Fibroblast of lung (primary cell): ENCODE data around the gene CGNL1. TPM values are rescaled to one million over a fixed set of nuclear protein-coding genes. Genes with fewer than 3 reads are reported as not detected.
A peak's percentile ranks its signal among the peaks of the same experiment; 100 is the strongest.

ENCODE experiments used
- DNase-seq, 2 donors: peaks; one replicate each; pipeline versions ENCODE4 v3.0.0 to v3.0.0-alpha.2; 2010; ENCODE audit warnings: low read depth in 2 of 2
- H2AFZ ChIP-seq: 2 replicates; pipeline ENCODE4 v1.5.1; 2012; ENCODE audit warnings: low read length, control low read depth, inconsistent platforms
- H3K27ac ChIP-seq: 2 replicates; pipeline ENCODE4 v1.5.1; 2011; ENCODE audit warnings: low read length, control low read depth; ENCODE audit not compliant: insufficient read depth
- H3K27me3 ChIP-seq: 2 replicates; pipeline ENCODE4 v1.5.1; 2011; ENCODE audit warnings: mild to moderate bottlenecking, low read length; ENCODE audit not compliant: control insufficient read depth, insufficient read depth
- H3K36me3 ChIP-seq: 2 replicates; pipeline ENCODE4 v1.5.1; 2011; ENCODE audit warnings: low read length; ENCODE audit not compliant: control insufficient read depth, insufficient read depth
- H3K4me1 ChIP-seq: 2 replicates; pipeline ENCODE4 v1.5.1; 2011; ENCODE audit warnings: low read length; ENCODE audit not compliant: control insufficient read depth, insufficient read depth; ENCODE audit errors: extremely low read depth
- H3K4me2 ChIP-seq: 2 replicates; pipeline ENCODE4 v1.5.1; 2011; ENCODE audit warnings: low read length, control low read depth; ENCODE audit not compliant: insufficient read depth; ENCODE audit errors: extremely low read depth
- H3K4me3 ChIP-seq, 4 experiments: fragments of 200-600 bp in 1 of 4; sonication (generic) in 1 of 4; replicated peaks in 1 of 4; 2 replicates each; pipeline ENCODE4 v1.5.1; 2011 to 2016; ENCODE audit warnings: low read length in 4 of 4, low read depth in 3 of 4, mild to moderate bottlenecking in 3 of 4, control low read depth in 2 of 4, inconsistent platforms in 1 of 4, mixed read lengths in 1 of 4; ENCODE audit not compliant: insufficient read depth in 1 of 4; ENCODE audit errors: control extremely low read depth in 1 of 4
- H3K79me2 ChIP-seq: 2 replicates; pipeline ENCODE4 v1.5.1; 2012; ENCODE audit warnings: mild to moderate bottlenecking, low read length, inconsistent platforms; ENCODE audit not compliant: control insufficient read depth, insufficient read depth
- H3K9ac ChIP-seq: 2 replicates; pipeline ENCODE4 v1.5.1; 2011; ENCODE audit warnings: mild to moderate bottlenecking, low read length, control low read depth; ENCODE audit not compliant: insufficient read depth
- H3K9me3 ChIP-seq: 2 replicates; pipeline ENCODE4 v1.5.1; 2012; ENCODE audit warnings: low read depth, low read length; ENCODE audit not compliant: control insufficient read depth, insufficient read depth
- H4K20me1 ChIP-seq: 2 replicates; pipeline ENCODE4 v1.5.1; 2011; ENCODE audit warnings: low read length; ENCODE audit not compliant: control insufficient read depth, insufficient read depth; ENCODE audit errors: extremely low read depth
- EZH2 ChIP-seq: IDR thresholded peaks from 2 replicates; pipeline ENCODE4 v1.5.1; 2012; ENCODE audit warnings: low read length, control low read depth, mild to moderate bottlenecking; ENCODE audit errors: missing control alignments
- polyA plus RNA-seq, 2 donors: library from polyadenylated mRNA; depleted of rRNA in 1 of 2; stranded (reverse) in 1 of 2; unstranded in 1 of 2; fragments of >200 nt; gene quantifications; 2 replicates each; pipeline ENCODE4 v1.2.1, GENCODE V29; 2011 to 2012; ENCODE audit warnings: missing spikeins in 1 of 2
- total RNA-seq: library from RNA; depleted of rRNA; stranded (reverse); fragments of >200 nt; gene quantifications from 2 replicates; pipeline ENCODE4 v1.2.1, GENCODE V29; 2014
- TF ChIP-seq, protein P1 (sequence below), 2 donors: IDR thresholded peaks in 1 of 2; conservative IDR thresholded peaks in 1 of 2; 1 replicate in 1 of 2; 2 replicates in 1 of 2; pipeline ENCODE4 v1.5.1; 2011 to 2012; ENCODE audit warnings: low read length in 2 of 2, control low read depth in 1 of 2, inconsistent platforms in 1 of 2, low read depth in 1 of 2, mild to moderate bottlenecking in 1 of 2

The CGNL1 gene
- total and polyA plus RNA-seq, 2 donors (not counting 1 experiment from before 2014, with no cell fraction given), result 0.18 to 6.1 TPM

DNA sequence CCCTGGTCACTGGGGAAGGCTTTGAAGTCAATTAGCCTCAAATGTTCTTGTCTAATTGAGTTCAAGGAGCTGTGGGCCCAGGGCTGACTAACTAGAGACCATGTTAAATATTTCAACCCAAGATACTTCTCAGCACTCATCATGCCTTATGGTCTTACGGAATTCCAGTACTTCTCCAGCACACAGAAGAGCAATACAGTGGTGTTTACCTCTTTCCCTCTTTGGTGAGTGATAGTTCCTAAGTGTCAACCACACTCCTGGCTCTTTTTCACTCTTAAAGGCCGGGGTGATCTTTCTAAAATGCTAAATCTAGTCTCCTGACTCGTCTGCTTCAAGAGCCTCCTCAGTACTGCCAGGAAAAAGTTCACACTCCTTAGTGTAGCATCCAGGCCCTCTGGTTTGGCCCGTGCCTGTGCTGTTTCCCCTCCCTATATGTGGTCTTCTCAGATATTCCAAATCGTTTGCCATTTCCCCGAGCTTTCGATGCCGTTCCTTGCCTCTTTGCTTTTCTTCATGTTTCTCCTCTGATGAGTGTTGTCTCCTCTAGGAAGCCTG is 220.1 kb downstream of the CGNL1 start:
- Histone ChIP-seq H3K27ac (no peak overlapping the region), H3K9ac (no peak overlapping the region), H3K4me3 (no peak overlapping the region), H3K27me3 (peaks cover 13% of the 10 kb centered on the region), H3K79me2 (no peaks in the 10 kb centered on the region), H2AFZ (no peak overlapping the region), H3K4me2 (no peak overlapping the region), H3K4me1 (no peaks in the 10 kb centered on the region), H4K20me1 (no peaks in the 10 kb centered on the region), H3K9me3 (no peaks in the 10 kb centered on the region), H3K36me3 (no peaks in the 10 kb centered on the region)
- TF ChIP-seq, protein P1, sequence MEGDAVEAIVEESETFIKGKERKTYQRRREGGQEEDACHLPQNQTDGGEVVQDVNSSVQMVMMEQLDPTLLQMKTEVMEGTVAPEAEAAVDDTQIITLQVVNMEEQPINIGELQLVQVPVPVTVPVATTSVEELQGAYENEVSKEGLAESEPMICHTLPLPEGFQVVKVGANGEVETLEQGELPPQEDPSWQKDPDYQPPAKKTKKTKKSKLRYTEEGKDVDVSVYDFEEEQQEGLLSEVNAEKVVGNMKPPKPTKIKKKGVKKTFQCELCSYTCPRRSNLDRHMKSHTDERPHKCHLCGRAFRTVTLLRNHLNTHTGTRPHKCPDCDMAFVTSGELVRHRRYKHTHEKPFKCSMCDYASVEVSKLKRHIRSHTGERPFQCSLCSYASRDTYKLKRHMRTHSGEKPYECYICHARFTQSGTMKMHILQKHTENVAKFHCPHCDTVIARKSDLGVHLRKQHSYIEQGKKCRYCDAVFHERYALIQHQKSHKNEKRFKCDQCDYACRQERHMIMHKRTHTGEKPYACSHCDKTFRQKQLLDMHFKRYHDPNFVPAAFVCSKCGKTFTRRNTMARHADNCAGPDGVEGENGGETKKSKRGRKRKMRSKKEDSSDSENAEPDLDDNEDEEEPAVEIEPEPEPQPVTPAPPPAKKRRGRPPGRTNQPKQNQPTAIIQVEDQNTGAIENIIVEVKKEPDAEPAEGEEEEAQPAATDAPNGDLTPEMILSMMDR (conservative IDR thresholded peaks at IDR 0.05 in 1 of 2, IDR thresholded peaks at IDR 0.05 in 1 of 2; ENCODE audit: low read depth in 1 of 2, low read length in 2 of 2), result no peak
- no peak for TF ChIP-seq EZH2
- DNase-seq, result no peak

DNA sequence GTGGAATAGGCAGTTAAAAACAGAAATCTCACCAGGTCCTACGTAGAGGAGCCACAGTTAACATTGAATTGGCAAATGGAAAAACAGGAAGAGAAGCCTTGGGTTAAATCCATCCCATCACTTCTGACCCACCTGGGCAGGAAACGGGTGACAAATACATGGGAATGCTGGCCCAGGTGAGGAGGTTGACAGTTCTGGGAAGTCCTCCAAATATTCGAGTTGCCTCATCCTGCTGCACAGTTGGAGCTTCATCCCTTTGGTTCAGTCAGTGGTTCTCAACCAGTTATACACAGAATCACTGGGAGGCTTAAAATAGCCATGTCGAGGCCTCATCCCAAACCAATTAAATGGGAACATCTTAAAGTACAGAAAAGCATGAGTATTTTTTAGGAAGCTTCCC is 220.7 kb downstream of the CGNL1 start:
- peak in 1 of 2 donors; percentile 3 for DNase-seq
- Histone ChIP-seq H3K9me3 (no peaks in the 10 kb centered on the region), H3K27ac (no peak overlapping the region), H3K4me3 (no peak overlapping the region), H3K27me3 (peaks cover 13% of the 10 kb centered on the region), H2AFZ (no peak overlapping the region), H3K4me2 (no peak overlapping the region), H4K20me1 (no peaks in the 10 kb centered on the region), H3K4me1 (no peaks in the 10 kb centered on the region), H3K79me2 (no peaks in the 10 kb centered on the region), H3K9ac (no peak overlapping the region), H3K36me3 (no peaks in the 10 kb centered on the region)
- TF ChIP-seq EZH2, result no peak
- TF ChIP-seq, protein P1 (conservative IDR thresholded peaks at IDR 0.05 in 1 of 2, IDR thresholded peaks at IDR 0.05 in 1 of 2; ENCODE audit: low read depth in 1 of 2, low read length in 2 of 2), result no peak

DNA sequence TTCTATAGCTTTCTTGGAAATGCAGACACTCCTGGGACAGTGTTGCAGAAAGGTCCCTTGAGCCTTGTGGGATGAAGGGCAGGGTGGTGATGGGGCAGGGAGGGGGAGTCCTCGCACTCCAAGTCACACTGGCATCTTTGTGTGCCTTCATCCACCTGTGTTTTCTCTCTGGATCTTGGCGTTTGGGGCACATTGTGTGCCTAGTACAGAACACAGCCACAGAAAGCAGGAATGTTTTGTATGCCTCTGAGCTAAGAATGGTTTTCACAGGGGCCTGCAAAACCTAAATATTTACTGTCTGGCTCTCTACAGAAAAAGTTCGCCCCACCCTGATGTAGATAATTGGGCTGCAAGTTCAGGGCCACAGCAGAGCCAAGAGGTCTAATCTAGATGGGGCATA is 221.1 kb downstream of the CGNL1 start:
- H3K4me1 ChIP-seq, result no peaks in the 10 kb centered on the region
- H3K4me3 ChIP-seq, result no peak overlapping the region
- peaks cover 12% of the 10 kb centered on the region for H3K27me3 ChIP-seq
- H2AFZ ChIP-seq, result no peak overlapping the region
- no peak for TF ChIP-seq EZH2
- TF ChIP-seq, protein P1 (conservative IDR thresholded peaks at IDR 0.05 in 1 of 2, IDR thresholded peaks at IDR 0.05 in 1 of 2; ENCODE audit: low read depth in 1 of 2, low read length in 2 of 2), result no peak
- no peak overlapping the region for H3K9ac ChIP-seq
- H3K79me2 ChIP-seq, result no peaks in the 10 kb centered on the region
- no peak overlapping the region for H3K4me2 ChIP-seq
- DNase-seq, result no peak
- no peaks in the 10 kb centered on the region for H3K9me3 ChIP-seq
- H3K36me3 ChIP-seq, result no peaks in the 10 kb centered on the region
- H4K20me1 ChIP-seq, result no peaks in the 10 kb centered on the region
- no peak overlapping the region for H3K27ac ChIP-seq
